IPS-20b (cell line): ENCODE measurements around the gene AZIN2.
A peak's percentile ranks its signal among the peaks of the same experiment; 100 is the strongest.
"Not testable (repeated sequence)": the region's sequence is repeated elsewhere in the genome, so short reads cannot be mapped to it uniquely, and the experiment has no call there.

Source experiments
- H3K27ac ChIP-seq: one replicate; pipeline ENCODE4 v1.5.1; 2013; ENCODE audit warnings: low read length
- H3K27me3 ChIP-seq: 2 replicates; pipeline ENCODE4 v1.6.1; 2013; ENCODE audit warnings: mild to moderate bottlenecking, low read length, inconsistent platforms; ENCODE audit not compliant: insufficient read depth
- H3K36me3 ChIP-seq: 2 replicates; pipeline ENCODE4 v1.6.1; 2013; ENCODE audit warnings: low read depth, mild to moderate bottlenecking, inconsistent platforms, low read length, moderate library complexity; ENCODE audit not compliant: insufficient read depth
- H3K4me1 ChIP-seq: 2 replicates; pipeline ENCODE4 v1.6.1; 2013; ENCODE audit warnings: mild to moderate bottlenecking, control low read depth, inconsistent platforms, low read length, moderate library complexity; ENCODE audit not compliant: insufficient read depth
- H3K4me3 ChIP-seq: 2 replicates; pipeline ENCODE4 v1.5.1; 2013; ENCODE audit warnings: mild to moderate bottlenecking, low read length, inconsistent platforms
- H3K9ac ChIP-seq: 2 replicates; pipeline ENCODE4 v1.6.1; 2013; ENCODE audit warnings: low read depth, mild to moderate bottlenecking, inconsistent platforms, low read length, moderate library complexity
- H3K9me3 ChIP-seq: 2 replicates; pipeline ENCODE4 v1.6.1; 2013; ENCODE audit warnings: mild to moderate bottlenecking, low read depth, low read length, inconsistent platforms; ENCODE audit not compliant: insufficient read depth

AZIN2 gene

DNA sequence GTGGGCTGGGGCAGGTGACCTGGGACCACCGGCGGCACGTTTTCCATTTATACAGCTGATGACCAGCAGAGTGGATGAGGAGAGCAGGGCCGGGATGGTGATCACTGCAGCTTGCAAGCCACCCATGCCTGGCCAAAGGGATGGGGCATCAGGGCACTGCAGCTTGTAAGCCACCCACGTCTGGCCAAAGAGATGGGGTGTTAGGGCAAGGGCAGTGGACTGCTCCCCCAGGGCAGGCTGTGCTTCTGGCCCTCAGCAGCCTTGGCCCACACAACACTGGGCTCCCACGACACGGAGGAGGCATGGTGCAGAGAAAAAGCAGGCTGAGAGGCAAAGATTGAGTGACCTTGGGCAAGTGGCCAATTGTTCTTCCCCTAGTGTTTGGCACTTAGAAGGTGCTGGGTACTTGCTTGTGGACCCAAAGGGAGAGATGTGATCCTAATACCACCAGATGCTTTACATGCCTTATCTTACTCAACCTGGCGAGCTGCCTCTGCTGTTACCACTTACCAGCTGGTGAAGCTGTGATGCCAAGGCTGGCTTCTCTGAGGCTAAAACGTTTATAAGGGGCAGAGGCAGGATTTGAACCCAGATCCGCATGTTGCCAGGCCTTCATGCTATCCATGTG is 52.6 kb downstream of the AZIN2 start:
- Histone ChIP-seq H3K27ac (no peak overlapping the region), H3K27me3 (no peaks in the 10 kb centered on the region), H3K4me1 (peaks cover 1% of the 10 kb centered on the region; the same call in 1 of the 2 replicates), H3K4me3 (no peak overlapping the region), H3K9me3 (no peaks in the 10 kb centered on the region), H3K9ac (no peak overlapping the region), H3K36me3 (no peaks in the 10 kb centered on the region)

DNA sequence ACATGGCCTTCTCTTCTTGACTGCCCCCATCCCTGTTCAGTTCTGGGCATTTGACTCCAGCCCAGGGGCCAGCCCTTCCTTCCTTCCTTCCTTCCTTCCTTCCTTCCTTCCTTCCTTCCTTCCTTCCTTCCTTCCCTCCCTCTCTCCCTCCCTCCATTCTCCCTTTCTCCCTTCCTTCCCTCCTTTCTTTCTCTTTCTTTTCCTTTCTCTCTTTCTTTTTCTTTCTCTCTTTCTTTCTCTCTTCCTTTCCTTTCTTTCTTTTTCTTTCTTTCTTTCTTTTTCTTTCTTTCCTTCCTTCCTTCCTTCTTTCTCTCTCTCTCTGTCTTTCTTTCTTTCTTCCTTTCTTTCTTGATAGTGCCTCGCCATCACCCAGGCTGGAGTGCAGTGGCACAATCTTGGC is 55.1 kb downstream of the AZIN2 start:
- H3K4me1 ChIP-seq = peaks cover 14% of the 10 kb centered on the region
- H3K9ac ChIP-seq, H3K27ac ChIP-seq, H3K4me3 ChIP-seq, H3K9me3 ChIP-seq, H3K36me3 ChIP-seq, H3K27me3 ChIP-seq: not testable (repeated sequence)

DNA sequence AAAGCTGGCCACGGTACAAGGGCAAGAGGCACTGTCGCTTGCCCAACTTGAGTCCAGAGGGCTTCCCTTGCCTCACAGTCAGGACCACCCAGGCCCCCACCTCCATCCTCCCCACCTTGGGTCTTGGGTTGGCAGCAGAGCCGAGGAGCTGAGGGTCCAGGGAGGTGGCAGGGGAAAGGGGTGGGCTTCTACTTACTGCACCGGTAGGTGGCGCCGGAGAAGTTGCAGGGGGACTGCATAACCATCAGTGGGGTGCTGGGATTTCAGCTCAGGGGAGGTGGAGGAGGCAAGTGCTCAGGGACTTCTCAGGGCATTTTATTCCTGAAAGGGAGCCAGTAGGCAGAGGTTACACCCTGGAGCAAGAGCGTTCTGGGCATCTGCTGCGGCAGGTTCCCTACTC is 56.8 kb downstream of the AZIN2 start:
- Histone ChIP-seq H3K27ac (no peak overlapping the region), H3K9ac (no peak overlapping the region), H3K36me3 (no peaks in the 10 kb centered on the region), H3K9me3 (no peaks in the 10 kb centered on the region), H3K4me1 (peaks cover 18% of the 10 kb centered on the region), H3K4me3 (no peak overlapping the region), H3K27me3 (no peaks in the 10 kb centered on the region)

DNA sequence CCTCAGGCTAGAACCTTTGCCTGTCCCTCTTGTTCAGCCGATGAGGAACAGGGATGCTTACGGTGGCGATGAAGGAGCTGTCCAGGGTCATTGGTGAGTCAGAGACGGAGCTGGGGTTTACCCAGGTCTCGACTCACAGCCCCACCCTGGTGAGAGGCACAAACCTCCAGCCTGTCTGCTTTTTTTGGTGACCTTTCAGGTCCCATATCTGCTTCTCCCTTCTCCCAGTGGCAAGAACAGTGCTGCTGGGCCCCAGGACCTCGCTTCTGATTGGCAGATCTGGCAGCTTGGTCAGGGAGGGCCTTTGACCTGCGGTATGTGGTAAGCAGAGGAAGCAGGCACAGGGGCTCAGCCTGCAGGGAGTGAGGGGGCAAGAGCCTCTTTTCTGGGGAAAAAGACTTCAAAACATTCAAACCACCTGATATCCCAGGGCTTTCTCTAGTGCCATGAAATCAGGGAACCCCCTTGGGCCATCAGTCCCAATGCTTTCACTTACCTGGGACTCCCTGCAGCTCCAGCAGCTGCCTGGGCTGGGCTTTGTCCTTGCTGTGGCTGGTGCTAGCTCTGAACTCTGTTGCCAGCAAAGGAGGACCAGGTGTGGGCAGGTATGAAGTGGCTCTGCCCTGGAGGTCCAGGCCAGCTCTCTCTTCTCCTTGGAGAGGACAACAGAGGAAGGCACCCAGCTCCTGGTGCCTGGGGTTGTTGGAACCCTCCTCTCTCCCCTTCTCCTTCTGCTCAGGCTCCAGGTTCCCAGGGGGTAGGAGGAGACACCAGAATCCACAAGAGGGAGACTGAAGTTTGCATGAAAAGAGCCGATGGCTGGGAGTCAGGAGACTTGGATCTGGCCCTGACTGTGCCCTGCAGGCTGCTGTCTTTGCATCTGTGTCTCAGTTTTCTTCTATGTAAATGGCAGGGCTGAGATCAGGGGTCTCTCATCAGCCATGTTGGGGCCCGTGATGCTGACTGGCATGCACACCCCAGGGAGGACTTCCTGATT is 59.5 kb downstream of the AZIN2 start:
- peak overlapping the region; percentile 57; the same call in 1 of the 2 replicates for H3K9ac ChIP-seq
- H3K4me3 ChIP-seq = peak overlapping the region; percentile 24; the same call in 1 of the 2 replicates
- H3K27me3 ChIP-seq = no peaks in the 10 kb centered on the region
- no peak overlapping the region for H3K27ac ChIP-seq
- no peaks in the 10 kb centered on the region for H3K9me3 ChIP-seq
- H3K4me1 ChIP-seq = peaks cover 18% of the 10 kb centered on the region
- H3K36me3 ChIP-seq = no peaks in the 10 kb centered on the region

DNA sequence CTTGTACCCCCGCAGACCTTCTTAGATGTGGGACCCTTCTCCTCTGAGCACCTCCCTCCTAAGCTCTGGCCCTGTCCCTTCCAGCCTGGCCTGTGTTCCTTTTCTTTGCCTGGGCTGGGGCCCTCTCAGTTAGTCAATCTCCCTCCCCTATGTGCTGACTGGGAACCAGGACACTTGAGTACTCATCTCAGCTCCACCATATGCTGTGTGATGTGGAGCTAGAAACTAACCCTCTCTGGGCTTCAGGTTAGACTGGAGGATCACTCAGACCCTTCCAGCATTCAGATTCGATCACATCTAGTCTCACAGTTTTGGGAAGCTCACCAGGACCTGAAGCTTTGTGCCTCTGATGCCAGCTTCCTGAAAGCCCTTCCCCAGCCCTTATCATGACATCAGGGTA is 60.3 kb downstream of the AZIN2 start:
- H3K9ac ChIP-seq = no peak overlapping the region; the same call in 1 of the 2 replicates
- H3K4me1 ChIP-seq = peaks cover 18% of the 10 kb centered on the region
- no peaks in the 10 kb centered on the region for H3K36me3 ChIP-seq
- no peaks in the 10 kb centered on the region for H3K27me3 ChIP-seq
- H3K27ac ChIP-seq = no peak overlapping the region
- no peaks in the 10 kb centered on the region for H3K9me3 ChIP-seq
- no peak overlapping the region for H3K4me3 ChIP-seq

DNA sequence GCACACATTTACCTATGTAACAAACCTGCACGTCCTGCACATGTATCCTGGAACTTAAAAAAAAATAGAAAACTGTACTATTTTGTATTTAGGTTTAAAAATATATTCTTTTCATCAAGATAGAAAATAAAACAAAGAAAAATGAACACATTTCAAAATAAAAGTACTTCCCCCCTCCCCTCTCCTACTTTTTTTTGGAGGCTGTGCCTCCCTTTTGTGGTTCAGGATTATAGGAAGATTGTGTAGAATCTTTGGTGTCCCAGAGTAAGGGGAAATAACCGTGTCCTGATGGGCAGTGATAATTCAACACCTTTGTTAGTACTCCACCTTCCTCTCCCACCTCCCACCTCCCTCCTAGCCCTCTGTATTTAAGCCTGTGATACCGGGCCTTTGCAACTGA is 60.8 kb downstream of the AZIN2 start:
- Histone ChIP-seq H3K4me3 (no peak overlapping the region), H3K4me1 (peaks cover 18% of the 10 kb centered on the region), H3K9ac (no peak overlapping the region), H3K27ac (no peak overlapping the region), H3K9me3 (no peaks in the 10 kb centered on the region), H3K36me3 (peaks cover 3% of the 10 kb centered on the region; the same call in 1 of the 2 replicates), H3K27me3 (no peaks in the 10 kb centered on the region)

DNA sequence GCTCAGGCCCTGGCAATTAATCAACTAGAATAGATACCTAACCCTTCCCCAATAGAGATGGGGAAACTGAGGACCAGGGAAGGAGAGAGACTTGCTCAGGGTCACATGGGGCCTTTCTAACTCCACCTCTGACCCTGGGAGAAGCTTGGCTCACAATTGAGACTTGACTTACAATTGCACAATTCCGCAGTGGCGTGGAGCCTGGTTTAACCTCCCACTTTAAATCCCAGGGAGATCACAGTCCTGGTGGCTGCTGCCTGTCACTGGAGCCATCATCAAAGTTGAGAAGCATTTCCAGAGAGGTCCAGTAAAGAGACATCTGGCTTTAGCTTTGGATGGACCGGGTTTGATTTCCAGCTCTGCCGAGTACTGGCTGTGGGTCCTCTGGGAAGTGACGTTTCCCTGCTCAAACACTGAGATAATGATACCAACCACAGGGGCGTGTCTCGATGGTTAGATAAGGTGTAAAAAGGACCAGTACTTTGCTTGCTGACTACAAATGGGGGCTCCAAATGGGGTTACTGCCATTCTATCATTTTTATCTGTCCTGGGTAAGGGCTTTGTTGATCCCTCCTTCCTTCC is 61.6 kb downstream of the AZIN2 start:
- Histone ChIP-seq H3K9ac (no peak overlapping the region), H3K36me3 (peaks cover 8% of the 10 kb centered on the region; the same call in 1 of the 2 replicates), H3K27me3 (no peaks in the 10 kb centered on the region), H3K4me3 (no peak overlapping the region), H3K4me1 (peaks cover 18% of the 10 kb centered on the region), H3K27ac (no peak overlapping the region), H3K9me3 (no peaks in the 10 kb centered on the region)

DNA sequence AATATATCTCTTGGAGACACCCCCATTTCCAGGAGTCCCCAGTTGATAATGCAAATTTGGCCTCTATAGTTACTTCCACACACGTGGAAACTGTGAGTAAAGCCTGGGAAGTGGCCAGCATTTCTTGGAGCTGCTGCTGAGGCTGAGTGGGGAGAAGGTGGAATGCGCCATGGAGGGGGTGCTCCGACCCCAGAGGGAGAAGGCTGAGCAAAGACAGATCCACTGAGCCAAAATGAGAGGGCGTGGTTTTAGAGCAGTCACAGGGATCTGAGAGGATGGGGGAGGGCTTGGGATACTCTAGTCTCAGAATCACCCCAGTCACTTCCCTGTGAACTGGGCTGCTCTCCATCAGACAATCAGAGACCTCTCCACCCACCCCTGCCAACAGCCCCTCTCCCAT is 62.2 kb downstream of the AZIN2 start:
- H3K36me3 ChIP-seq = peaks cover 8% of the 10 kb centered on the region; the same call in 1 of the 2 replicates

DNA sequence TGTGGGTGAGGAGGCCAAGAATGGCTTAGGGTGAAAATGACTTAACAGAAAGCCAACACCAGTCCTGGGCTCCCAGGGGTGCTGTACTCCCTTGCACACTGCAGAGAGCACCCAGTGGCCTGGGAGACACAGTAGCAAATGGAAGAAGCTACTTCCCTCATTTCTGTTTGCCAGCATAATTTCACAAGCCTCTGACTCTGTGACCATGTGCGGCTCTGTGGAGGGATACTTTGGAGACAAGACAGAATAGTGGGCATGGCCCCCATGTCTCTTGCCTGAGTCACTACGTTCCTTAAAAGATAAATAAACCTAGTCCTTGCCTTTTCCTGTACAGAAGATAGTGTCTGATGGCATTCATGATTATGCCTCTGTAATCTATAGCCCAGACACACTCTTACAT is 62.7 kb downstream of the AZIN2 start:
- Histone ChIP-seq H3K4me1 (peaks cover 18% of the 10 kb centered on the region), H3K9me3 (no peaks in the 10 kb centered on the region), H3K9ac (no peak overlapping the region), H3K27ac (no peak overlapping the region), H3K36me3 (peaks cover 8% of the 10 kb centered on the region; the same call in 1 of the 2 replicates), H3K4me3 (no peak overlapping the region), H3K27me3 (no peaks in the 10 kb centered on the region)

More for the DNA sequence above, 62.2 kb downstream of the AZIN2 start:
- Histone ChIP-seq H3K4me3 (no peak overlapping the region), H3K9ac (no peak overlapping the region), H3K27ac (no peak overlapping the region), H3K9me3 (no peaks in the 10 kb centered on the region), H3K4me1 (peaks cover 18% of the 10 kb centered on the region), H3K27me3 (no peaks in the 10 kb centered on the region)

DNA sequence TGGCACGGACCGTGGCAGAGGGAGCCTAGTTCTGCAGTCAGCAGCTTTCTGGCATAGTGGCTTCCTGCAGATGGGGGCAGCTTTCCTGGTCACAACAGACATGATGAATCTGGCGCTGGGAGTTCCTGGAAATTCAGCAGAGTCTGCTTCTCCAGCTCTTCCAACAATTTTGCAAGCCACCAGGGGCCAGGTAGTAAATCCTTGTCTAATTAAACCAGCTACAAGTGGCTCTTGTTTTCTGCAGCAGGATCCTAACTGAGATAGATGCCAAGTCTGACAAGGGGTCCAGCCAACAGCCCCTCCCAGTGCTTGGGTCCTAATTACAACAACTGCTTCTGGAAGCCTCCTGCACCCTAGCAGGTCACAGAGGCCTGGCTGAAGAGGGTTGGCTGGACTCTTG is 65.0 kb downstream of the AZIN2 start:
- no peaks in the 10 kb centered on the region for H3K27me3 ChIP-seq
- H3K9ac ChIP-seq = no peak overlapping the region
- H3K36me3 ChIP-seq = peaks cover 8% of the 10 kb centered on the region; the same call in 1 of the 2 replicates
- no peaks in the 10 kb centered on the region for H3K9me3 ChIP-seq
- no peak overlapping the region for H3K4me3 ChIP-seq
- peaks cover 7% of the 10 kb centered on the region; the same call in 1 of the 2 replicates for H3K4me1 ChIP-seq
- no peak overlapping the region for H3K27ac ChIP-seq

DNA sequence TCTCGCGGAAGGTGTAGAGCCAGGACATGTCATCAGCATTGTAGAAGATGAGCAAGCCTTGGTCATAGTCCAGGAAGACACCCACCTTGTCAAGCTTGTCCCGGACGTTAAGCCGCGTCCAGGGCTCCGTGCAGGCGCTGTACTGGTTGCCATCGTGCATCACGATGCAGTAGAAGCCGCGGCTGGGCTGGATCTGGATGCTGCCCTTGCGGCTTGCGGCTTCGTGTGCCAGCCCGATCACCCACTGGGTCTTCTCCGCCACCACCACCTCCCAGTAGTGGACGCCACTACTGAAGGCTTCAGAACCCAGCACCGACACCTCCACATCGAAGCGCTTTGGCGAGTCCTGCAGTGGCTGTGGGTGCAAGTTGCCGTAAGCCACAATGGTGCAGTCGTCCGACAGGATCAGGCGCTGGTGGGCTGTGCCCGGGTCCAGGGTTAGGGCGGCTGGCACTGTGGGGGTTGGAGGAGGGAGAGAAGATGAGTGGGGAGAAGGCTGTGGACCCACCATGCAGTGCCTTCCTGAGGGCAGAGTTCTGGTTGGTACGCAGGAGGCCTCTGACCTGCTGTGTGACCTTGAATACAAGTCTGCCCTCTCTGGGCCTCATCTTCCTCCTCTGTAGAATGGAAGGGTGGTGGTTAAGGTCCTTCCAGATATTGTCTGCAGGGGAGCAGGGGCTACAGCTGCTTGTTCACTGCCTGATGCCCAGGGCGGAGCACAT is 66.5 kb downstream of the AZIN2 start:
- H3K9ac ChIP-seq = no peak overlapping the region
- no peak overlapping the region for H3K4me3 ChIP-seq
- H3K36me3 ChIP-seq = peaks cover 8% of the 10 kb centered on the region; the same call in 1 of the 2 replicates
- peaks cover 16% of the 10 kb centered on the region for H3K4me1 ChIP-seq
- no peak overlapping the region for H3K27ac ChIP-seq
- H3K27me3 ChIP-seq = no peaks in the 10 kb centered on the region
- no peaks in the 10 kb centered on the region for H3K9me3 ChIP-seq
